H7 (cell line): ENCODE data around the gene DGKA. TPM values are rescaled to one million over a fixed set of nuclear protein-coding genes. Genes with fewer than 3 reads are reported as not detected.

ENCODE experiments used
- DNase-seq: peaks from one replicate; pipeline ENCODE4 v3.0.0; 2012
- H3K27me3 ChIP-seq: 2 replicates; pipeline ENCODE4 v1.6.0; 2011; ENCODE audit warnings: mild to moderate bottlenecking, low read length; ENCODE audit not compliant: control insufficient read depth, insufficient read depth
- H3K36me3 ChIP-seq: replicated peaks from 2 replicates; pipeline ENCODE4 v1.5.1; 2011; ENCODE audit warnings: low read length; ENCODE audit not compliant: control insufficient read depth, insufficient read depth
- H3K4me3 ChIP-seq: 2 replicates; pipeline ENCODE4 v1.5.1; 2011; ENCODE audit warnings: low read depth, mild to moderate bottlenecking, control low read depth, low read length, moderate library complexity; ENCODE audit not compliant: insufficient read depth
- total RNA-seq: library from RNA; depleted of rRNA; stranded (reverse); fragments of >200 nt; shearing (Covaris generic); gene quantifications from 2 replicates; pipeline ENCODE4 v1.2.3, GENCODE V29; 2014

Gene DGKA
- total RNA-seq, 1 experiment from 2014 or later = 7.9 TPM

GRCh38 chr12:55938826-55939501 is 8.0 kb downstream of the DGKA start:
- peak; percentile 2 for DNase-seq
- H3K27me3 ChIP-seq = peaks cover 7% of the 10 kb centered on the region; the same call in 1 of the 2 replicates
- H3K36me3 ChIP-seq = no peaks in the 10 kb centered on the region; the same call in 1 of the 2 replicates
- no peak overlapping the region for H3K4me3 ChIP-seq

GRCh38 chr12:55940065-55940732 is 9.2 kb downstream of the DGKA start:
- Histone ChIP-seq H3K4me3 (no peak overlapping the region), H3K27me3 (no peaks in the 10 kb centered on the region; the same call in 1 of the 2 replicates), H3K36me3 (no peaks in the 10 kb centered on the region; the same call in 1 of the 2 replicates)
- DNase-seq = peak; percentile 89

GRCh38 chr12:55942055-55942454 is 11.1 kb downstream of the DGKA start:
- H3K4me3 ChIP-seq = no peak overlapping the region
- H3K27me3 ChIP-seq = no peaks in the 10 kb centered on the region; the same call in 1 of the 2 replicates
- H3K36me3 ChIP-seq = no peaks in the 10 kb centered on the region; the same call in 1 of the 2 replicates
- no peak for DNase-seq

- Histone ChIP-seq H3K27me3 (no peaks in the 10 kb centered on the region; the same call in 1 of the 2 replicates), H3K4me3 (no peak overlapping the region), H3K36me3 (no peaks in the 10 kb centered on the region; the same call in 1 of the 2 replicates)
- no peak for DNase-seq
Observed at GRCh38 chr12:55942577-55943136, 11.7 kb downstream of the DGKA start.

GRCh38 chr12:55946553-55946952 is 15.6 kb downstream of the DGKA start:
- no peak overlapping the region for H3K4me3 ChIP-seq
- H3K36me3 ChIP-seq = no peaks in the 10 kb centered on the region; the same call in 1 of the 2 replicates
- DNase-seq = no peak
- no peaks in the 10 kb centered on the region; the same call in 1 of the 2 replicates for H3K27me3 ChIP-seq

- DNase-seq = peak; percentile 2
- H3K4me3 ChIP-seq = no peak overlapping the region
- H3K36me3 ChIP-seq = peaks cover 9% of the 10 kb centered on the region
- no peaks in the 10 kb centered on the region; the same call in 1 of the 2 replicates for H3K27me3 ChIP-seq
Observed at GRCh38 chr12:55955344-55955743, 24.4 kb downstream of the DGKA start.

GRCh38 chr12:55955800-55956508 is 25.0 kb downstream of the DGKA start:
- peak; percentile 52 for DNase-seq
- Histone ChIP-seq H3K4me3 (no peak overlapping the region), H3K27me3 (no peaks in the 10 kb centered on the region; the same call in 1 of the 2 replicates), H3K36me3 (peaks cover 9% of the 10 kb centered on the region)

GRCh38 chr12:55957106-55957859 is 26.3 kb downstream of the DGKA start:
- no peak overlapping the region for H3K4me3 ChIP-seq
- H3K27me3 ChIP-seq = no peaks in the 10 kb centered on the region
- peaks cover 5% of the 10 kb centered on the region for H3K36me3 ChIP-seq
- DNase-seq = peak; percentile 6

- Histone ChIP-seq H3K36me3 (peaks cover 5% of the 10 kb centered on the region), H3K27me3 (no peaks in the 10 kb centered on the region), H3K4me3 (no peak overlapping the region)
- no peak for DNase-seq
Observed at GRCh38 chr12:55963760-55964159, 32.8 kb downstream of the DGKA start.

- H3K36me3 ChIP-seq = peaks cover 8% of the 10 kb centered on the region
- H3K4me3 ChIP-seq = peak overlapping the region; percentile 55; the same call in 1 of the 2 replicates
- H3K27me3 ChIP-seq = no peaks in the 10 kb centered on the region
- peak; percentile 64 for DNase-seq
Observed at GRCh38 chr12:55965240-55965639, 34.3 kb downstream of the DGKA start.

GRCh38 chr12:55965941-55966407 is 35.0 kb downstream of the DGKA start, which contains the start of gene PMEL:
TSS of gene PMEL (minus strand) at chr12:55966042. CDS start at chr12:55966011, 31 bp downstream.
- H3K27me3 ChIP-seq = no peaks in the 10 kb centered on the region
- DNase-seq = peak; percentile 81
- peaks cover 8% of the 10 kb centered on the region for H3K36me3 ChIP-seq
- H3K4me3 ChIP-seq = peak within 1 kb of the TSS; percentile 55

GRCh38 chr12:55966408-55967281 is 35.7 kb downstream of the DGKA start, which contains the start of gene CDK2:
TSS of gene CDK2 (plus strand) at chr12:55966830. CDS start at chr12:55967009, 179 bp downstream.
- peak; percentile 96 for DNase-seq
- H3K27me3 ChIP-seq = no peaks in the 10 kb centered on the region
- peaks cover 13% of the 10 kb centered on the region for H3K36me3 ChIP-seq
- H3K4me3 ChIP-seq = peak within 1 kb of the TSS; percentile 55

GRCh38 chr12:55969356-55969755 is 38.4 kb downstream of the DGKA start:
- H3K36me3 ChIP-seq = peaks cover 15% of the 10 kb centered on the region
- H3K4me3 ChIP-seq = no peak overlapping the region
- no peak for DNase-seq
- no peaks in the 10 kb centered on the region for H3K27me3 ChIP-seq
